ENCODE measurements around the gene URAD. TPM values are rescaled to one million over a fixed set of nuclear protein-coding genes. Genes with fewer than 3 reads are reported as not detected.
A peak's percentile ranks its signal among the peaks of the same experiment; 100 is the strongest.
"Not testable (repeated sequence)": the region's sequence is repeated elsewhere in the genome, so short reads cannot be mapped to it uniquely, and the experiment has no call there.

Gene URAD
- not detected for total RNA-seq

DNA sequence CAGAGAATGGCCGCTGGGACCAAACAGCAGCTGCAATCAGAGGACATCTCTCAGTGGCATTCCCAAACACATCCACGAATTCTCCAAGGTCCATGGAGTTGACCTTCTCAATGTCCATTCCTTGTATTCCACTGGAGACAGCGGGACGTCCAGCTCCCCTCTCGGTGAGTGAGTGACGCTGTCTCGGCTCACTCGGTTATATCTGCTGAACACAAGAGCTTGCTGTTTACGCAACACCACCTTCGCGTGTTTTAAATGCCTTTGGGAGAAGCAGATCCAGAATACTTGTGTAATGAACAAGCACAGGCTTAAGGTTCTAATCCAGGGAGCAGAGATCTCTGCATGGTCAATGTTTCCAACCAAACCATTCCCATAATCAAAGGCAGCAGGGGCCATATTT is at the start of gene URAD:
URAD (minus strand) TSS at position 174 of the 400 bp plus-strand sequence; CDS start at position 118, 56 bp downstream.
- no peak within 1 kb of the TSS for H3K4me3 Mint-ChIP-seq
- H3K27ac Mint-ChIP-seq: no peak within 1 kb of the TSS
- H3K36me3 Mint-ChIP-seq (ENCODE audit: low read depth): no peaks in the 10 kb centered on the region
- intact Hi-C loops (cut with DNase I, micrococcal nuclease): loop anchor here in 1 of 2 experiments (10.0 kb wide), 1 partner anchor 454 kb away; no protein-coding TSS in a partner anchor
- no peak for DNase-seq
- no peaks in the 10 kb centered on the region for H3K4me1 Mint-ChIP-seq
- no peaks in the 10 kb centered on the region for H3K9me3 Mint-ChIP-seq (ENCODE audit: low read depth)
- CTCF ChIA-PET: interaction anchor here (1.1 kb wide), 2 partner anchors 43 to 158 kb away, joined by 3 read pairs; no protein-coding TSS in a partner anchor
- H3K27me3 Mint-ChIP-seq: peaks cover 19% of the 10 kb centered on the region
- POLR2A ChIA-PET: no interaction called here
- no peak for ATAC-seq

DNA sequence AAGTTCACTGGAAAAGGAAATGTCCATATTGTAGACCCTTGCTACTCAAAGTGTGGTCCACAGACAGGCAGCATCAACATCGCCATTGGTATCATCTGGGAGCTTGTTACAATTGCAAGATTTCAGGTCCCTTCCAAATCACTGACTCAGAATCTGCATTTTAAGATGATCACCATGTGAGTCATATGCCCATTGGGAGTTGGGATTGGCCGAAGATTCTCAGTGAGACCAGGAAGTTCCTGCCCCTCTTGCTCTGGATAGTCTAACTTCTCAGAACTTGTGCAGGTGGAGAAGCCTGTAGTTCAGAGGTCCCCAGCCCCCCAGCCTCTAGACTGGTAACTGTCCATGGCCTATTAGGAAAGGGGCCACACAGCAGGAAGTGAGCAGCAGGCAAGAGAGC is 48.9 kb upstream of the URAD start:
- ATAC-seq: peak; percentile 78
- peaks cover 14% of the 10 kb centered on the region for H3K27me3 Mint-ChIP-seq
- H3K27ac Mint-ChIP-seq: no peak overlapping the region
- ChIA-PET CTCF (no interaction called here), POLR2A (no interaction called here)
- intact Hi-C loops (cut with DNase I, micrococcal nuclease): no loop called here
- DNase-seq: peak; percentile 28
- H3K9me3 Mint-ChIP-seq (ENCODE audit: low read depth): no peaks in the 10 kb centered on the region
- H3K4me3 Mint-ChIP-seq: no peak overlapping the region
- H3K36me3 Mint-ChIP-seq (ENCODE audit: low read depth): no peaks in the 10 kb centered on the region
- H3K4me1 Mint-ChIP-seq: peaks cover 2% of the 10 kb centered on the region

- Mint-ChIP-seq H3K27ac (no peak overlapping the region), H3K4me3 (no peak overlapping the region), H3K9me3 (ENCODE audit: low read depth) (no peaks in the 10 kb centered on the region), H3K27me3 (peaks cover 17% of the 10 kb centered on the region), H3K4me1 (peaks cover 2% of the 10 kb centered on the region), H3K36me3 (ENCODE audit: low read depth) (no peaks in the 10 kb centered on the region)
- no peak for ATAC-seq
- intact Hi-C loops (cut with DNase I, micrococcal nuclease): no loop called here
- CTCF ChIA-PET: no interaction called here
- POLR2A ChIA-PET: no interaction called here
- no peak for DNase-seq
These were observed 46.8 kb upstream of the URAD start for GRCh38 chr13:28035146-28035782.

DNA sequence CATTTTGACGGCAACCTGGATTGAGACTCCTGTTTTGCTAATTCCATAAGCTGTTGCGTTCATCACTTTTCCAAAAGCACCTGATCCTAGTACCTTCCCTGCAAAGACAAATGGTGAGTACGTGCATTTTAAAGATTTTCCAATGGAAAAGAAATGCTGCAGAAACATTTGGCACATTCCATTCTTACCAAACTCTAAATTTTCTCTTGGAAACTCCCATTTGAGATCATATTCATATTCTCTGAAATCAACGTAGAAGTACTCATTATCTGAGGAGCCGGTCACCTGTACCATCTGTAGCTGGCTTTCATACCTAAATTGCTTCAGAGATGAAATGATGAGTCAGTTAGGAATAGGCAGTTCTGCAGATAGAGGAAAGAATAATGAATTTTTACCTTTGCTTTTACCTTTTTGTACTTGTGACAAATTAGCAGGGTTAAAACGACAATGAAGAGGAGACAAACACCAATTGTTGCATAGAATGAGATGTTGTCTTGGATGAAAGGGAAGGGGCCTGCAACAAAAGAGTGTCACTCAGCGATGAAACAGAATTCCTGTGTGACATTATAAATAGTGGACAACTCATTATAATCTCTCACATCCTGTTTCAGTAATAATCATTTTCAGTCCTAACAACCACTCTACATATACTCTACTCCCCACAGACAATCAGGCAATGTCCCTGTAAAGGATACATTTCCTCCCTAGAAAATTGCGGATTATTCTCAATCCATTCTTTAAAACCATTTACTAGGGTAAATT is 45.6 kb upstream of the URAD start:
- ChIA-PET CTCF (no interaction called here), POLR2A (no interaction called here)
- ATAC-seq (no peak), DNase-seq (no peak)
- Mint-ChIP-seq H3K27me3 (peaks cover 15% of the 10 kb centered on the region), H3K9me3 (ENCODE audit: low read depth) (no peaks in the 10 kb centered on the region), H3K4me3 (no peak overlapping the region), H3K4me1 (peaks cover 2% of the 10 kb centered on the region), H3K27ac (no peak overlapping the region), H3K36me3 (ENCODE audit: low read depth) (no peaks in the 10 kb centered on the region)
- intact Hi-C loops (cut with DNase I, micrococcal nuclease): no loop called here

GRCh38 chr13:28032438-28032837 is 43.9 kb upstream of the URAD start:
- H3K36me3 Mint-ChIP-seq (ENCODE audit: low read depth); H3K4me3 Mint-ChIP-seq; H3K4me1 Mint-ChIP-seq; DNase-seq; intact Hi-C loops (cut with DNase I, micrococcal nuclease); H3K27ac Mint-ChIP-seq; POLR2A ChIA-PET; ATAC-seq; H3K9me3 Mint-ChIP-seq (ENCODE audit: low read depth): not testable (repeated sequence)
- CTCF ChIA-PET: interaction anchor here (0.6 kb wide), 2 partner anchors 206 to 262 kb away, joined by 3 read pairs; no protein-coding TSS in a partner anchor
- peaks cover 15% of the 10 kb centered on the region for H3K27me3 Mint-ChIP-seq

DNA sequence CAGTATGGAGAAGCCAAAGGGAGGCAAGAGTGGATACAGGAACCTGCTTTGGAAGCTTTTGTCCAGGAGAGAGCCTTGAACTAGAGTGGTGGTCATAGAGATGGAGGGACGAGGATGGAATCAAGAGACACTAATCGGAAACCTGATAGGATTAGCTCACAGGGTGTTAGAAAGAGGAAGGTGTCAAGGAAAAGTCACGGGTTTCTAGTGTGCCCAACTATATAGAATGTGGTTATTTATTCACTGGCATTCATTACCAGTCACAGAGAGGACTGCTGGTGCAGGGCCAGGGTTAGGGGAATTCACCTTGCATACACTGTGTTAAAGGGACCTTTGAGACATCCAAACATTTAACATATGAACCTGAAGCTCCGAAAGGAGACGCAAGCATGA is 43.4 kb upstream of the URAD start:
- ChIA-PET POLR2A (no interaction called here), CTCF (interaction anchor here (0.6 to 1.0 kb wide), 3 partner anchors 23 to 263 kb away, joined by 3 to 5 read pairs (median 3); no protein-coding TSS in a partner anchor)
- Mint-ChIP-seq H3K4me1 (peaks cover 4% of the 10 kb centered on the region), H3K9me3 (ENCODE audit: low read depth) (no peaks in the 10 kb centered on the region), H3K36me3 (ENCODE audit: low read depth) (no peaks in the 10 kb centered on the region), H3K27ac (no peak overlapping the region), H3K4me3 (no peak overlapping the region), H3K27me3 (peaks cover 15% of the 10 kb centered on the region)
- DNase-seq: no peak
- intact Hi-C loops (cut with DNase I, micrococcal nuclease): no loop called here
- no peak for ATAC-seq

- no peak for DNase-seq
- Mint-ChIP-seq H3K27me3 (peaks cover 15% of the 10 kb centered on the region), H3K9me3 (ENCODE audit: low read depth) (no peaks in the 10 kb centered on the region), H3K27ac (no peak overlapping the region), H3K4me3 (no peak overlapping the region), H3K36me3 (ENCODE audit: low read depth) (no peaks in the 10 kb centered on the region), H3K4me1 (peaks cover 4% of the 10 kb centered on the region)
- no peak for ATAC-seq
- ChIA-PET CTCF (interaction anchor here (0.6 to 1.0 kb wide), 2 partner anchors 24 to 196 kb away, joined by 3 to 5 read pairs; no protein-coding TSS in a partner anchor), POLR2A (interaction anchor here (0.7 kb wide), 1 partner anchor 835 kb away, joined by 6 read pairs; no protein-coding TSS in a partner anchor)
- intact Hi-C loops (cut with DNase I, micrococcal nuclease): no loop called here
These were observed 42.9 kb upstream of the URAD start for GRCh38 chr13:28031220-28031895.

DNA sequence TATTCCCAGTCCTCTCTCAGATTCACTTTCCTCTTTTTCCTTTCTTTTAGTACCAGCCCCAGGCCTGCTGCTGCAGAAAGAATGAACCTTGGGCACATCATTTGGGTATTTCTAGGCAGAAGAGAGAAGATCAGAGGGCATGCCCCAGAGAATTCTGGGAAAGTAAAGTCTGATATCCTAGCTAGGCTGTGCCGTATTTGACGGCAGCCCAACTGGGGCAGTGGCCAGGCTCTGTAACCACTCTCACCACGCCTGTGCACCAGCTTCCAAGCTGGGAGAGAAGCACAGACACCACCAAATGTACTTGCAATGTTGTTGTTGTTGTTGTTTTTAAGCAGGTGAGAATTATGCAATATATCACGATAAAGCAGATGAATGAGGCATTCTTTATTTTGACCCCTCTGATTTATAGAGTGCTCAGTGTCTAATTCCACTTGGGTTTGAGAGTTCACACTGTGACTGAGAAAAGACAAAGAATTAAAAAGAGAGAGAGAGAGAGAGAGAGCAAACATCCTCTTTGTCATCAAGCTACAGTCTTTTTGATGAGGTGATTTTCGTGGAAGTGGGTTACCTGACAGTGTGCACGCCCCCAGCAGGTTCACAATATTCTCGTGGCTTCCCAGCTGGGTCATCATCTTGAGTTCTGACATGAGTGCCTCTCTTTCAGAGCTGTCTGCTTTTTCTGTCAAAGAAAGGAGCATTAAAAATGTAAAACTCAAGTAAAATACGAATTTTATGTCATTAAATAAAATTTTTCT is 39.3 kb upstream of the URAD start:
- H3K27me3 Mint-ChIP-seq: peaks cover 13% of the 10 kb centered on the region
- H3K36me3 Mint-ChIP-seq (ENCODE audit: low read depth): no peaks in the 10 kb centered on the region
- CTCF ChIA-PET: interaction anchor here (1.0 kb wide), 1 partner anchor 201 kb away, joined by 4 read pairs; no protein-coding TSS in a partner anchor
- ATAC-seq (no peak), DNase-seq (peak; percentile 11)
- H3K9me3 Mint-ChIP-seq (ENCODE audit: low read depth): no peaks in the 10 kb centered on the region
- no peak overlapping the region for H3K4me3 Mint-ChIP-seq
- H3K4me1 Mint-ChIP-seq: peaks cover 4% of the 10 kb centered on the region
- POLR2A ChIA-PET: no interaction called here
- intact Hi-C loops (cut with DNase I, micrococcal nuclease): no loop called here
- no peak overlapping the region for H3K27ac Mint-ChIP-seq

GRCh38 chr13:28027071-28027470 is 38.6 kb upstream of the URAD start:
- intact Hi-C loops (cut with DNase I, micrococcal nuclease): no loop called here
- ATAC-seq (no peak), DNase-seq (no peak)
- Mint-ChIP-seq H3K36me3 (ENCODE audit: low read depth) (no peaks in the 10 kb centered on the region), H3K27ac (no peak overlapping the region), H3K4me3 (no peak overlapping the region), H3K4me1 (peaks cover 4% of the 10 kb centered on the region), H3K9me3 (ENCODE audit: low read depth) (no peaks in the 10 kb centered on the region), H3K27me3 (peaks cover 13% of the 10 kb centered on the region)
- POLR2A ChIA-PET: no interaction called here
- CTCF ChIA-PET: no interaction called here

DNA sequence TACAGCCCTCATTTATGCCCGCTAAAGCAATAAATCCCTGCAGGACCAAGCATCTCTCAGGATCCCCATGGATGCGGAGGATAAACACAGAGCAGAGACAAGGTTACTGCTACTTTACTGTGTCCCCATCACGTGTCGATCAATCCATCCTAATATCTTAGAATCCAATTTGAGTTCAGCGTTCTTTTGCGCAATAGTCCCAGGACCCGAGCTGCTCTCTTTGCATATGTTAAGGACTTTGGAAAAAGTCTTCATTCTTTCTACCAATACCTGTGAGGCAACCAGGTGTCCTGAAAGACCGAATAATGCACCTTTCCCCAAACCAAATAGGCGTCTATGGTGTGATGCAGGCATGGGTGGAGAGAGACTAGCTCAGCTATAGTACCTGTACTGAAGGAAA is 38.0 kb upstream of the URAD start:
- H3K9me3 Mint-ChIP-seq (ENCODE audit: low read depth): no peaks in the 10 kb centered on the region

DNA sequence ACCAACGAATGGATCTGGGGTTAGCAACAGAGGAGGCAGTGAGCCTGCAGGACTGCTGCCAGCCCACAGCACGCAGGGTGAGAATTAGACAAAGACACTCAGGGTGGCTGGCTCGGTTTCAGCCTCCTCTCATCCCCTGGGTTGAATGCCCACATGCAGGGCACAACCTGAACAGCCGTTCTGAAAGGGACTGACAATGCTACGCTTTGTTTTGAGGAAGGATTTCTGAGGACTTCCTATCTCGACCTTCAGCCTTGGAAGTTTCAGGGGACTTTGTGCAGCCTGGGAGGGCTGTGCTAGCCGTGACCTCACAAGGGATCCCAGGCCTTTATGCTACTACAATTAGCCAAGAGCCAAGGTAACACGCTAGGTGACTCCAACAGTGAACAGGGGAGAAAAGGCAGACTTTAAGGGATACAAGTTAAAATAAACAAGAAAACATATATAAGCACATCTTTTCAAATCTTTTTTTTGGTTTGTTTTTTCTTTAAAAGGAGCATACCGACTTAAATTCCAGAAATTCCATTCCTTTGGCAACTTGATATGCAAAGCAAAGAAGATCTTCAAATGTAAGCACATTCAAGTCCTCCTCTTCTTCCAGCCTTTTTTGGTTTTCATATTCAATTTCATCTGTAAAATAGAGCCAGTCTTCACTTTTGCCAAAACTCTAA is 34.5 kb upstream of the URAD start:
- no peak for ATAC-seq
- intact Hi-C loops (cut with DNase I, micrococcal nuclease): no loop called here
- no peak for DNase-seq
- ChIA-PET POLR2A (no interaction called here), CTCF (no interaction called here)
- Mint-ChIP-seq H3K4me3 (no peak overlapping the region), H3K27ac (no peak overlapping the region), H3K36me3 (ENCODE audit: low read depth) (no peaks in the 10 kb centered on the region), H3K9me3 (ENCODE audit: low read depth) (no peaks in the 10 kb centered on the region), H3K27me3 (peaks cover 5% of the 10 kb centered on the region), H3K4me1 (peaks cover 4% of the 10 kb centered on the region)

More for the DNA sequence above, 38.0 kb upstream of the URAD start:
- Mint-ChIP-seq H3K27ac (no peak overlapping the region), H3K36me3 (ENCODE audit: low read depth) (no peaks in the 10 kb centered on the region), H3K27me3 (peaks cover 10% of the 10 kb centered on the region), H3K4me3 (no peak overlapping the region), H3K4me1 (peaks cover 4% of the 10 kb centered on the region)
- no peak for ATAC-seq
- DNase-seq: no peak
- intact Hi-C loops (cut with DNase I, micrococcal nuclease): no loop called here
- ChIA-PET POLR2A (no interaction called here), CTCF (no interaction called here)

Data from activated CD4-positive, alpha-beta T cell treated with anti-CD3 and anti-CD28 coated beads for 36 hours (primary cell).